ENCODE results near the gene KMT2B.

KMT2B gene

GRCh38 chr19:35725216-35725861, 7.5 kb downstream of the KMT2B start:
- no peak for DNase-seq (ENCODE audit: low read depth)

GRCh38 chr19:35727053-35727955, 9.5 kb downstream of the KMT2B start:
- no peak for DNase-seq (ENCODE audit: low read depth)

- no peak for DNase-seq (ENCODE audit: low read depth)
These were observed 10.3 kb downstream of the KMT2B start for GRCh38 chr19:35727956-35728706.

GRCh38 chr19:35729021-35729420, 11.2 kb downstream of the KMT2B start:
- no peak for DNase-seq (ENCODE audit: low read depth)

- no peak for DNase-seq (ENCODE audit: low read depth)
These were observed 12.0 kb downstream of the KMT2B start for GRCh38 chr19:35729763-35730162.

- no peak for DNase-seq (ENCODE audit: low read depth)
These were observed 12.5 kb downstream of the KMT2B start for GRCh38 chr19:35730326-35730725.

GRCh38 chr19:35731353-35731752, 13.6 kb downstream of the KMT2B start:
- DNase-seq (ENCODE audit: low read depth): no peak

- DNase-seq (ENCODE audit: low read depth): no peak
These were observed 14.1 kb downstream of the KMT2B start for GRCh38 chr19:35731779-35732405.

- no peak for DNase-seq (ENCODE audit: low read depth)
These were observed 14.9 kb downstream of the KMT2B start for GRCh38 chr19:35732540-35733179.

GRCh38 chr19:35733180-35734125, 15.7 kb downstream of the KMT2B start:
- no peak for DNase-seq (ENCODE audit: low read depth)

GRCh38 chr19:35734273-35734672, 16.5 kb downstream of the KMT2B start:
- DNase-seq (ENCODE audit: low read depth): no peak

- DNase-seq (ENCODE audit: low read depth): no peak
These were observed 17.1 kb downstream of the KMT2B start for GRCh38 chr19:35734889-35735288.

GRCh38 chr19:35736913-35737886, 19.4 kb downstream of the KMT2B start:
- DNase-seq (ENCODE audit: low read depth): no peak

GRCh38 chr19:35738021-35738886, 20.5 kb downstream of the KMT2B start:
- DNase-seq (ENCODE audit: low read depth): no peak

GRCh38 chr19:35738887-35739229, 21.1 kb downstream of the KMT2B start:
- no peak for DNase-seq (ENCODE audit: low read depth)

GRCh38 chr19:35739275-35740107, 21.7 kb downstream of the KMT2B start:
- DNase-seq (ENCODE audit: low read depth): no peak

GRCh38 chr19:35740108-35740422, 22.3 kb downstream of the KMT2B start:
- DNase-seq (ENCODE audit: low read depth): no peak
